ENCODE measurements around the gene TCF19. TPM values are rescaled to one million over a fixed set of nuclear protein-coding genes. Genes with fewer than 3 reads are reported as not detected.
A peak's percentile ranks its signal among the peaks of the same experiment; 100 is the strongest.

TCF19 gene
- total and polyA plus RNA-seq, 2 donors (not counting 3 experiments of a cell fraction or from before 2014, with no cell fraction given), result 13.9 to 31.7 TPM

GRCh38 chr6:31114541-31114878 is 43.9 kb upstream of the TCF19 start, which contains the start of gene PSORS1C1:
PSORS1C1 (plus strand) TSS chr6:31114800; CDS start chr6:31129633, 14,833 bp downstream.
- peaks cover 21% of the 10 kb centered on the region for H3K4me1 ChIP-seq (ENCODE audit: control insufficient read depth, extremely low read depth, insufficient read depth, low read length)
- CTCF ChIA-PET, result interaction anchor here (0.6 to 8.2 kb wide), 22 partner anchors 12 to 1840 kb away, joined by 3 to 102 read pairs (median 4); partner anchors contain the start of genes GTF2H4, MUCL3 and VARS2
- no TSS peak for BruUV-seq (replicated peaks)
- DNase-seq (ENCODE audit: low read depth, low spot score) (peak; percentile 86), FAIRE-seq (peak; percentile 98)
- H2AFZ ChIP-seq (ENCODE audit: low read depth, low read length), result peak within 1 kb of the TSS; percentile 93
- H3K36me3 ChIP-seq (ENCODE audit: control insufficient read depth in 2 of 2, extremely low read depth in 1 of 2, insufficient read depth in 2 of 2, low read length in 2 of 2), result no peaks in the 10 kb centered on the region
- H3K4me3 ChIP-seq (replicated peaks in 1 of 3; ENCODE audit: insufficient read depth in 1 of 3, low read depth in 1 of 3, low read length in 3 of 3), result peak within 1 kb of the TSS in 1 of 3 experiments; percentile 3
- no peak for TF ChIP-seq EZH2 (IDR thresholded peaks at IDR 0.05; ENCODE audit: borderline replicate concordance, low read depth, low read length, severe bottlenecking)
- no peak for TF ChIP-seq MAX (IDR thresholded peaks at IDR 0.05; ENCODE audit: insufficient read depth, insufficient read length)
- peak; percentile 37 for TF ChIP-seq JUN (IDR thresholded peaks at IDR 0.05; ENCODE audit: borderline replicate concordance, insufficient read depth, insufficient read length, low read depth)
- no peak for TF ChIP-seq CTCF (IDR thresholded peaks at IDR 0.05; ENCODE audit: extremely low read depth in 1 of 2, insufficient read depth in 1 of 2, low read depth in 1 of 2, low read length in 2 of 2)
- no peak for TF ChIP-seq GATA2 (IDR thresholded peaks at IDR 0.05; ENCODE audit: insufficient read depth, insufficient read length, low read depth, low read length)
- no peak for TF ChIP-seq MYC (IDR thresholded peaks at IDR 0.05; ENCODE audit: low read depth, low read length)
- TF ChIP-seq POLR2A (IDR thresholded peaks at IDR 0.05; ENCODE audit: low read depth, low read length), result no peak
- TF ChIP-seq POLR2AphosphoS5 (IDR thresholded peaks at IDR 0.05; ENCODE audit: insufficient read depth, low read depth, low read length), result peak; percentile 56
- peak; percentile 89 for TF ChIP-seq FOS (IDR thresholded peaks at IDR 0.05; ENCODE audit: borderline replicate concordance, insufficient read depth, low read length)
- dilution Hi-C loops (cut with MboI; ENCODE audit: extremely low pct_ligation_motif_present, low sequenced_read_pairs) (no loop called here), intact Hi-C loops (cut with micrococcal nuclease) (loop anchor here (1.0 kb wide), 2 partner anchors 20 to 27 kb away; no protein-coding TSS in a partner anchor)
- H3K9me1 ChIP-seq (replicated peaks; ENCODE audit: control insufficient read depth, extremely low read depth, insufficient read depth, low read length), result no peaks in the 10 kb centered on the region
- POLR2A ChIA-PET, result interaction anchor here (0.6 to 2.2 kb wide), 6 partner anchors 10 to 557 kb away, joined by 3 to 8 read pairs (median 4); partner anchors contain the start of gene PRR3
- H3K9me3 ChIP-seq (replicated peaks; ENCODE audit: control insufficient read depth, insufficient read depth, low read length), result no peaks in the 10 kb centered on the region
- peak within 1 kb of the TSS; percentile 51 for H3K27ac ChIP-seq (ENCODE audit: insufficient read depth, low read depth, low read length)
- no peaks in the 10 kb centered on the region for H3K79me2 ChIP-seq (ENCODE audit: control insufficient read depth, insufficient read depth, low read length)
- H3K27me3 ChIP-seq (ENCODE audit: control insufficient read depth in 2 of 2, insufficient read depth in 2 of 2, low read length in 2 of 2), result peaks cover 5 to 11% of the 10 kb centered on the region in 2 experiments
- H3K4me2 ChIP-seq (ENCODE audit: insufficient read depth, low read length), result peak within 1 kb of the TSS; percentile 53
- no peaks in the 10 kb centered on the region for H4K20me1 ChIP-seq (replicated peaks; ENCODE audit: control insufficient read depth, extremely low read depth, insufficient read depth, low read length)
- peak within 1 kb of the TSS; percentile 38 for H3K9ac ChIP-seq (replicated peaks; ENCODE audit: extremely low read depth, insufficient read depth, low read length)

All from endothelial cell of umbilical vein (primary cell).